ENCODE results near the gene U2AF2.

DNA sequence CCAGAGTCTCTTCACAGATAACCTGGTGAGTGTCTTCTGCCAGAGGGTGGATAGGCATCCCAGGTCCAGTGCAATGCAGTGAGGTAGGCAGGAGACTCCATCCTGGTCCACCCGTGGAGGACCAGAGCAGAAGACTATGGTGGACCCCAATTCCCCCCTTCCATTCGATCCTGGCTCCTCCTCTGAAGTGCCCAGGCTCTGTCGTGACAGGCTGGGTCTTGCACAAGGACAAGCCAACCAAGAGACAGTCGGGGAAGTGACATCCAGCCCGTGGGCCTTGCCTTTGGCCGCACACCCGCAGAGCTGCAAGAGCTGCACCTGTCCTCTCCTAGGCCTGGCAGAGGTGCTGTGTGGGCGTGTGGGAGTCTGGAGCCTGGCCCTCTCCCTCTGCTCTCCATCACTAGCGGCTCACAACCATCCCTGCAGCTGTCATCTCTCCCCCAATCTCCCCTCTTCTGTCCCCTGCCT, 33.6 kb upstream of the U2AF2 start:
- TF ChIP-seq, protein P1, sequence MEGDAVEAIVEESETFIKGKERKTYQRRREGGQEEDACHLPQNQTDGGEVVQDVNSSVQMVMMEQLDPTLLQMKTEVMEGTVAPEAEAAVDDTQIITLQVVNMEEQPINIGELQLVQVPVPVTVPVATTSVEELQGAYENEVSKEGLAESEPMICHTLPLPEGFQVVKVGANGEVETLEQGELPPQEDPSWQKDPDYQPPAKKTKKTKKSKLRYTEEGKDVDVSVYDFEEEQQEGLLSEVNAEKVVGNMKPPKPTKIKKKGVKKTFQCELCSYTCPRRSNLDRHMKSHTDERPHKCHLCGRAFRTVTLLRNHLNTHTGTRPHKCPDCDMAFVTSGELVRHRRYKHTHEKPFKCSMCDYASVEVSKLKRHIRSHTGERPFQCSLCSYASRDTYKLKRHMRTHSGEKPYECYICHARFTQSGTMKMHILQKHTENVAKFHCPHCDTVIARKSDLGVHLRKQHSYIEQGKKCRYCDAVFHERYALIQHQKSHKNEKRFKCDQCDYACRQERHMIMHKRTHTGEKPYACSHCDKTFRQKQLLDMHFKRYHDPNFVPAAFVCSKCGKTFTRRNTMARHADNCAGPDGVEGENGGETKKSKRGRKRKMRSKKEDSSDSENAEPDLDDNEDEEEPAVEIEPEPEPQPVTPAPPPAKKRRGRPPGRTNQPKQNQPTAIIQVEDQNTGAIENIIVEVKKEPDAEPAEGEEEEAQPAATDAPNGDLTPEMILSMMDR (IDR thresholded peaks at IDR 0.05) = no peak
- TF ChIP-seq, protein P2, sequence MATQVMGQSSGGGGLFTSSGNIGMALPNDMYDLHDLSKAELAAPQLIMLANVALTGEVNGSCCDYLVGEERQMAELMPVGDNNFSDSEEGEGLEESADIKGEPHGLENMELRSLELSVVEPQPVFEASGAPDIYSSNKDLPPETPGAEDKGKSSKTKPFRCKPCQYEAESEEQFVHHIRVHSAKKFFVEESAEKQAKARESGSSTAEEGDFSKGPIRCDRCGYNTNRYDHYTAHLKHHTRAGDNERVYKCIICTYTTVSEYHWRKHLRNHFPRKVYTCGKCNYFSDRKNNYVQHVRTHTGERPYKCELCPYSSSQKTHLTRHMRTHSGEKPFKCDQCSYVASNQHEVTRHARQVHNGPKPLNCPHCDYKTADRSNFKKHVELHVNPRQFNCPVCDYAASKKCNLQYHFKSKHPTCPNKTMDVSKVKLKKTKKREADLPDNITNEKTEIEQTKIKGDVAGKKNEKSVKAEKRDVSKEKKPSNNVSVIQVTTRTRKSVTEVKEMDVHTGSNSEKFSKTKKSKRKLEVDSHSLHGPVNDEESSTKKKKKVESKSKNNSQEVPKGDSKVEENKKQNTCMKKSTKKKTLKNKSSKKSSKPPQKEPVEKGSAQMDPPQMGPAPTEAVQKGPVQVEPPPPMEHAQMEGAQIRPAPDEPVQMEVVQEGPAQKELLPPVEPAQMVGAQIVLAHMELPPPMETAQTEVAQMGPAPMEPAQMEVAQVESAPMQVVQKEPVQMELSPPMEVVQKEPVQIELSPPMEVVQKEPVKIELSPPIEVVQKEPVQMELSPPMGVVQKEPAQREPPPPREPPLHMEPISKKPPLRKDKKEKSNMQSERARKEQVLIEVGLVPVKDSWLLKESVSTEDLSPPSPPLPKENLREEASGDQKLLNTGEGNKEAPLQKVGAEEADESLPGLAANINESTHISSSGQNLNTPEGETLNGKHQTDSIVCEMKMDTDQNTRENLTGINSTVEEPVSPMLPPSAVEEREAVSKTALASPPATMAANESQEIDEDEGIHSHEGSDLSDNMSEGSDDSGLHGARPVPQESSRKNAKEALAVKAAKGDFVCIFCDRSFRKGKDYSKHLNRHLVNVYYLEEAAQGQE (IDR thresholded peaks at IDR 0.05; ENCODE audit: insufficient read depth in 1 of 2, low read depth in 2 of 2, low read length in 1 of 2) = no peak
- no peak for TF ChIP-seq POLR2AphosphoS5 (IDR thresholded peaks at IDR 0.05; ENCODE audit: low read depth, low read length)
- no peak for TF ChIP-seq SIN3A (IDR thresholded peaks at IDR 0.05; ENCODE audit: borderline replicate concordance, insufficient read depth, low read depth, low read length)
